HG03280 (cell line): ENCODE results near the gene RASL10A.
"Not testable (repeated sequence)": the region's sequence is repeated elsewhere in the genome, so short reads cannot be mapped to it uniquely, and the experiment has no call there.

Experiments
- ATAC-seq: cut with Tn5 transposase; IDR thresholded peaks from one replicate; pipeline ENCODE4 v1.9.1; 2021; ENCODE audit warnings: mild to moderate bottlenecking, moderate library complexity; ENCODE audit not compliant: unreplicated experiment

The RASL10A gene, protein sequence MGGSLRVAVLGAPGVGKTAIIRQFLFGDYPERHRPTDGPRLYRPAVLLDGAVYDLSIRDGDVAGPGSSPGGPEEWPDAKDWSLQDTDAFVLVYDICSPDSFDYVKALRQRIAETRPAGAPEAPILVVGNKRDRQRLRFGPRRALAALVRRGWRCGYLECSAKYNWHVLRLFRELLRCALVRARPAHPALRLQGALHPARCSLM

GRCh38 chr22:29315286-29316140 is at the start of gene RASL10A:
Gene RASL10A, minus strand, starts transcription at chr22:29315697. Its CDS starts 451 bp downstream, at chr22:29315246.
- no peak for ATAC-seq

DNA sequence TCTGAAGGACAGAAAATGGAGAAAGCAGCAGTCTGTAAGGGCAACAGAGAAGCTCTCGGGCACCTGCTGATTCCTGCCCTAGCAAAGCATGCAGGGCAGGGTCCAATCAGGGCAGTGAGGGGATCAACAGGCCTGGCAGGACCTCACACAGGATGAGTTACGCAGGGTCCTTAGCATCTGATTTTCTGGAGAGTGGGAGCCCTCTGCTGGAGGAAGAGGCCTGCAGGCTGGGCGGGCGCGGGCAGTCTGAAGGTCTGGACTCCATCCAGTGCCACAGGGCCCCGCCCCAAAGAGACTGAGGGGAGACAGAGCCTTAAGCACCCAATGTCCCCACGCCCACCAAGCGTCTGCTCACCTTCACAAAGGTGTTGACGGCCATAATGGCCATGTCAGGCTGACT is 44.0 kb upstream of the RASL10A start:
- ATAC-seq, result no peak

- not testable (repeated sequence) for ATAC-seq
Measured at GRCh38 chr22:29357193-29357890, 41.8 kb upstream of the RASL10A start.

DNA sequence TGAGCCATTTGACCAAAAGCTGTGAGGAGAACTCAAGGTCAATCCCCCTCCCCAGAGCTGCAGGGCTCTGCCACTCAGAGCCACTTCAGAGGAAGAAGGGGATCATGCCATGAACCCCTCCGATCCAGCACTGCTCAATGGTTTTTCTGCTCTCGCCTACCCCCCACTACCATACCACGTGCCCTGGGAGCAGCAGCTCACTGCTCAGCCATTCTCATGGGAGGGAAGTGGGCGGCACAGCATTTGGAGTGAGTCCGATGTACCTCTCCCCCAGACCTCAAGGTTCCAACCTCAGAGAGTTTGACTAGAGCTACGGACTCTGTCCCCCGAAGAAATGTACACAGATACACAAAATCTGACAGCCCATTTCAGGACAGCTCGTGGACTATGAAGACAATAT is 38.4 kb upstream of the RASL10A start:
- ATAC-seq, result no peak

DNA sequence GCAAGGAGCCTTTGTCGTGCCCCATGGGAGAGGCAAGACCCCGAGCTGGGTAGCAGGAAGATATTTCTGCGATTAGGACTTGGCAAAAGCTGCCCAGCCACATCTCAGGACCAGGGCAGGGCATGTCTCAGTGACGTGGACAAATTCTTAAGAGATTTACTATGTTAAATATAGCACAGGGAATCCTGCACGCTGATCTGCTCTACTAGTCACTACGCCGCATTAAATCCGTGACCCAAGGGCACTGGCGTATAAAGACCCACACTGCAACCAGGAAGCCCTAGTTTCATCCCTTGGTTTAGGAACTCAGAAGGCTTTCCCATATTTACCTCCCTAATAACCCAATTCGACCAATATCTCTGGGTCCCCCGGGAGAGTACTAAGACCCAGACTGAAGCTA is 37.8 kb upstream of the RASL10A start:
- ATAC-seq, result no peak

DNA sequence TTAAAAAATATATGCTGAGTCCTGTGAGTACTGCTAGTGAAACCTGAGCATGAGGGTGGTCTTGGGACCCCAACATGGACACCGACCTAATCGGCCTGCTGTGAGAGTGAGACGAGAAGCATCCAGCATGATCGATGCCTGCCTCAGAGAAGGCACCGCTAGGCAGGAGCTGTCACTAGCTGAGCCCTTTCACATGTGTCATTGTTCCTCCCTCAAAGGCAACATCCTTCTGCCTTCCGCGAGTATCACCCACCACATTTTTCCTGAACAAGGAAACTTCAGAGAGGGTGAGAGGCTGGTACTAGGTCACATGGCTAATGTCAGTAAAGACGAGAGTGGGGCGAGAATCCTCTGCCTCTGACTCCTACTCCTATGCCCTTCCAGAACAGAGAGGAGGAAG is 37.3 kb upstream of the RASL10A start:
- ATAC-seq, result no peak

GRCh38 chr22:29351891-29352290 is 36.4 kb upstream of the RASL10A start:
- no peak for ATAC-seq

GRCh38 chr22:29351042-29351441 is 35.5 kb upstream of the RASL10A start:
- ATAC-seq, result no peak

DNA sequence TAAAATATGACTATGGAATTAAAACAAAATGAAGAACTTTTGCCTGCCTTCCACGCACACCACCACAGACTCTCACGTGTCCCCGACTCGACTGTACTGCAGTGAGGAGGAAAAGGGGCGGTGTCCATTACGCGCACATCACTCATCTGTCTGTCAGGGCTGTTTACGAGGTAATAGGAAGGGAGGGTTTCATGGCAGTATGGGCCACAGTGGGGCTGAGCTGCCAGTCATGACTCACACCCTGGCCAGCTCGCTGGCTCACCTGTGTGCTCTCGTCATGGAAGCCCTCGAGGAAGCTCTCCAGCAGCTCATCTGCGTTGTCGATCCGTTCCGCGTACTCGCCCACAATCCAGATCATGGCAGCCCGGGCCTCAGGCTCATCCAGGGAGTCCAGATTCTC is 33.5 kb upstream of the RASL10A start:
- ATAC-seq, result no peak

GRCh38 chr22:29348041-29348440 is 32.5 kb upstream of the RASL10A start:
- ATAC-seq, result no peak

DNA sequence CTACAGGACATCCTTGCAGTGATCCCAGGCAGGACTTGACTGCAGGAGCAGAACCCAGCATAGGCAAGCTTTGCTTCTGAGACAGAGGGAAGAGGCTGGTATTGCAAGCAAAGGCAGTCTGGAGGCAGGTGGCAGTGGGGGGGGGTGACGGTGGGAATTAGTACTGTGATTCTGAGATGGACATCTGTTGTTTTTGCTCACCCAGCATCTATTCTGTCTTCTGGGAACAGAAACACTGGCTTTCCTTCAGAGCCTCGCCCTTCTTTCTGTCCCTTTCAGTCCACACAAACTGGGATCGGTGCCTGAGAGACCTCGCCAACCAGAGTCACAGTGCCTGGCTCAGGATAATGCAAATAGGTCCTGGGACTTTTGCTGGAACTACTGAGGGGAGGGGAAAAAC is 31.2 kb upstream of the RASL10A start:
- ATAC-seq, result no peak

DNA sequence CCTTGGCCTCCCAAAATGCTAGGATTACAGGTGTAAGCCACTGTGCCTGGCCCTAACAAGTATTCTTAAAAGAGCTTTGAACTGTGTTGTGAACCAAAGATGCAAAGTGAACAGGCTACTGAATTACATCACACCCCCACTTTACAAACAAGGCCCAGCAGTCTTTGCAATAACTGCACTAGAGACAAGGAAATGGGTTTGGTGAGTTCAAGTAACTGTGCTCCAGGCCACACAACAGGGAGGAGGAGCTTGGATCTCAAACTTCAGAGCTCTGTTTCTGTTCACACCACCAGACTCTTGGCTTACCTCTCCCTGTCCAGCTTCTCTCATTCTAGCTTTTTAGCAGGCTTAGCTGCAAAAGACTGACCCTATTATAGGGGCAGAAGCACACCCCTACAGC is 30.4 kb upstream of the RASL10A start:
- no peak for ATAC-seq

DNA sequence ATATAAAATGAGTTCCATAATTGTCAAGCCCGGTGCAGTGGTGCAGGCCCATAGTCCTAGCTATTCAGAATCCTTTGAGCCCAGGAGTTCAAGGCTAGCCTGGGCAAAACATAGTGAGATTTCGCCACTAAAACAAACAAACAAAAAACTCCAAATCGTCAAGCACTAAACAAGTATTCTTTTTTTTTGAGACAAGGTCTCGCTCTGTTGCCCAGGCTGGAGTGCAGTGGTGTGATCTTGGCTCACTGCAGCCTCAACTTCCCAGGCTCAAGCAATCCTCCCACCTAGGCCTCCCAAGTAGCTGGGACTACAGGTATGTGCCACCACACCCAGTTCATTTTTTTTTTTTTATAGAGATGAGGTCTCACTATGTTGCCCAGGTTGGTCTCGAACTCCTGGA is 29.4 kb upstream of the RASL10A start:
- not testable (repeated sequence) for ATAC-seq

DNA sequence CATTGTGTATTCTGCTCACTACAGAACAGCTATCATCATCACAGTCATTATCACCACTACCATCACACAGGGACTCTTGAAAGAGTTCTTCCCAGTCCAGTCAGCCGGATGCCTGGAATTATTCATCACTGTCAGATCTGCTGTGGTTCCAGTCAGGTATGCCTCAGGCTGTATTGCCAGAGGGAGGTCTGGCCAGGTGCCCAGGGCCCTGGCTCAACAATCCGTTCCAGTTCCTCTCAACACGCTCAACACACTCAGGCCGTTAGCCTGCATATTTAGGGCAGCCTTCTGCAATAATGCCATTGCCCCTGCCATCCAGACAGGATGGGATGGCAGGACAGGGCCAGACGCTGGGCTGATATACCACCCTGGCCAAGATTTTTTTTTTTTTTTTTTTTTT is 28.6 kb upstream of the RASL10A start:
- no peak for ATAC-seq

DNA sequence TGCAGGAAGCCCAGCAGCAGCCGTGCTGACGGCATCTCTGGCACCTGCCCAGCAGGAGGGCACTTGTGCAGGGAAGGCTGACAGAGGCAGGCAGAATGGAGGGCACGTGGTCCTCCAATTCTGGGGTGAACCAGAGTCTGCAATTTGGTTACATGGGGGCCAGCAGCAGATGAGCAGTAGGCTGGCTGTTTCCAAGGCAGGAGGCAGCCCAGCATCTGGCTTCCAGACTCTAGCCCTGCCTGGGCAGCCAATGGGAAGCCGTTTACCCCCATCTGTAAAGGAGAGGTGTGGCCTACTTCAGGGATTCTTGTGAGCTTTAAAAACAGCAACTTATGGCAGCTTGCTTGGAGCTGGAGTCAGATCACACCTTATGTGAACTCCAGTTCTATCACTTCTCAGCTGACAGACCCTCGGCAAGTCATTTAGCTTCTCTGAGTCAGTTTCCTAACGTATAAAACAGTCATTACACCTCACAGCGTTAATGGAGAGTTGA is 27.9 kb upstream of the RASL10A start:
- ATAC-seq, result no peak

GRCh38 chr22:29342577-29343312 is 27.2 kb upstream of the RASL10A start:
- no peak for ATAC-seq

DNA sequence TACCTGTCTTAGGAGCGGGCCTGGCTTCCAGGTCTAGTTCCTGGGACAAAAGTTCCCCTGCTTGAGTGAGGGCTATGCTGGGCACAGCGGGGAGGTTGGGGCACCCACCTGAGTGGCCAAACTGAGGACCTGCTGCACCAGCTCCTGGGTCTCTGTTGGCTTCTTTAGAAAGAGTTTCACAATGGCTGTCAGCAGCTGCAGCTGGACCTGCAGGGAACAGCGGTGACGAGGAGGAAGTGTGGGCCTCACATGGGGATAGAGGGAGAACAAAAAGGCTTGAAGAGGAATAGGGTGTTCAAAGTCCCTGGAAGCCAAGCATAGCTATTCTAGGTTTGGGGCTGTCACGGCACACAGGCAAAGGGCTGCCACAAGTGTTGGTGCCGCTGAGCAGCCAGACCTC is 26.7 kb upstream of the RASL10A start:
- no peak for ATAC-seq

GRCh38 chr22:29341849-29342127 is 26.3 kb upstream of the RASL10A start:
- ATAC-seq, result no peak

- ATAC-seq, result no peak
Measured at GRCh38 chr22:29341056-29341848, 25.8 kb upstream of the RASL10A start.

DNA sequence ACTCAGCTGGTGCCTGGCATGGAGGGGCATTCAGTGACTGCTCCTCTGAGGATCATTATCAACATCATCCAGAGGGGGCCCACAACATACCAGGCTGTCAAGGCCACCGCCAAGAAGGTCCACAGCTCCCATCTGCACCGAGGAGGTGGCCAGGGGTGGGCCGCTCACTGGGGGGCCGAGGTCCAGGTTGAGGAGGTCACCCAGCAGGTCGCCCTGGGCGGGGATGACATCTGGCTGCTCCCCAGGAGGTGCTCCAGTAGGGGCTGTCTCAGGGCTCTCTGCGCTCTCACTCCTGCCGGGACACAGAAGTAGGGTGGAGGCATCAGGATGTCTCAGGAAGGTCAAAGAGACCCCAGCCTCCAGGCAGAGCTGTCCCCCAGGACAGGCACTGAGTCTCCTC is 25.1 kb upstream of the RASL10A start:
- no peak for ATAC-seq
